PC-9 (cell line): ENCODE measurements around the gene GABRB3. TPM values are rescaled to one million over a fixed set of nuclear protein-coding genes. Genes with fewer than 3 reads are reported as not detected.

Source experiments
- BruUV-seq: library from RNA; stranded (reverse); fragments of 400-500 nt; replicated peaks from 2 replicates; lab custom pipeline; 2021; lab: Mats Ljungman, UMichigan
- CTCF ChIA-PET: fragments of 300-600 bp; sonication (Branson Sonifier 250); formaldehyde crosslinking; loops from one replicate; lab custom pipeline; 2022; ENCODE audit warnings: antibody characterized with exemption; lab: Charles Lee
- POLR2A ChIA-PET: fragments of 300-600 bp; sonication (Branson Sonifier 250); formaldehyde crosslinking; loops from one replicate; lab custom pipeline; 2022; ENCODE audit warnings: antibody characterized with exemption; ENCODE audit not compliant: unreplicated experiment; lab: Charles Lee
- DNase-seq, 2 experiments: peaks; one replicate each; pipeline versions ENCODE4 v3.0.0 to v3.0.0-alpha.2; 2015 to 2022; ENCODE audit warnings: mixed read lengths in 1 of 2
- H2AFZ ChIP-seq: fragments of 200-600 bp; sonication (generic); 2 replicates; pipeline ENCODE4 v1.8.1; 2017; ENCODE audit warnings: antibody characterized with exemption
- H3F3A ChIP-seq: fragments of 200-600 bp; sonication (generic); 2 replicates; pipeline ENCODE4 v1.8.1; 2017; ENCODE audit warnings: antibody characterized with exemption, mild to moderate bottlenecking, low read depth; ENCODE audit not compliant: insufficient read depth
- H3K27ac ChIP-seq: fragments of 200-600 bp; sonication (generic); 2 replicates; pipeline ENCODE4 v1.6.1; 2016; ENCODE audit warnings: mixed run types
- H3K27me3 ChIP-seq: fragments of 200-600 bp; sonication (generic); 2 replicates; pipeline ENCODE4 v1.6.1; 2016; ENCODE audit warnings: low read depth, mixed run types; ENCODE audit not compliant: insufficient read depth
- H3K36me3 ChIP-seq: fragments of 200-600 bp; sonication (generic); 2 replicates; pipeline ENCODE4 v1.6.1; 2016; ENCODE audit warnings: low read depth, mixed run types
- H3K4me1 ChIP-seq: fragments of 200-600 bp; sonication (generic); replicated peaks from 2 replicates; pipeline ENCODE4 v1.6.1; 2016; ENCODE audit warnings: mixed run types; ENCODE audit not compliant: insufficient read depth
- H3K4me2 ChIP-seq: fragments of 200-600 bp; sonication (generic); 2 replicates; pipeline ENCODE4 v1.6.1; 2017; ENCODE audit warnings: mixed run types
- H3K4me3 ChIP-seq: fragments of 200-600 bp; sonication (generic); 2 replicates; pipeline ENCODE4 v1.6.1; 2016; ENCODE audit warnings: mixed run types
- H3K79me2 ChIP-seq: fragments of 200-600 bp; sonication (generic); 2 replicates; pipeline ENCODE4 v1.6.1; 2017; ENCODE audit warnings: low read depth, mixed run types
- H3K9me2 ChIP-seq: fragments of 200-600 bp; sonication (generic); 2 replicates; pipeline ENCODE4 v1.8.1; 2017; ENCODE audit warnings: mild to moderate bottlenecking; ENCODE audit not compliant: insufficient read depth
- H3K9me3 ChIP-seq: fragments of 200-600 bp; sonication (generic); 2 replicates; pipeline ENCODE4 v1.8.1; 2016; ENCODE audit warnings: low read depth; ENCODE audit not compliant: insufficient read depth
- H4K20me1 ChIP-seq: fragments of 200-600 bp; sonication (generic); 2 replicates; pipeline ENCODE4 v1.8.1; 2017; ENCODE audit not compliant: insufficient read depth
- CTCF ChIP-seq: fragments of 200-600 bp; sonication (generic); conservative IDR thresholded peaks from 2 replicates; pipeline ENCODE4 v1.6.1; 2017; ENCODE audit warnings: mixed run types, antibody characterized with exemption, mild to moderate bottlenecking, moderate library complexity
- EZH2 ChIP-seq: fragments of 200-600 bp; sonication (generic); IDR thresholded peaks from 2 replicates; pipeline ENCODE4 v1.8.0; 2017; ENCODE audit warnings: antibody characterized with exemption, low read depth
- intact Hi-C: fragments of 100-400 bp; cut with micrococcal nuclease; formaldehyde crosslinking; loops from one replicate; pipeline ENCODE4 v1.10.0; 2022; ENCODE audit not compliant: unreplicated experiment
- total RNA-seq: library from RNA; stranded (reverse); gene quantifications from 2 replicates; pipeline ENCODE4 v1.2.3, GENCODE V29; 2021

The GABRB3 gene
- total RNA-seq, 1 experiment from 2014 or later = 6.3 TPM

- Histone ChIP-seq H3K4me1 (no peaks in the 10 kb centered on the region), H3K9me2 (no peaks in the 10 kb centered on the region), H3K27me3 (peaks cover 9% of the 10 kb centered on the region; the same call in 1 of the 2 replicates), H4K20me1 (no peaks in the 10 kb centered on the region), H3K9me3 (no peaks in the 10 kb centered on the region), H3K4me2 (no peak overlapping the region), H2AFZ (no peak overlapping the region), H3K36me3 (no peaks in the 10 kb centered on the region), H3K79me2 (no peaks in the 10 kb centered on the region), H3K27ac (no peak overlapping the region), H3K4me3 (no peak overlapping the region), H3F3A (no peaks in the 10 kb centered on the region)
- no peak for TF ChIP-seq EZH2
- no peak for TF ChIP-seq CTCF
- ChIA-PET CTCF (no interaction called here), POLR2A (no interaction called here)
- no TSS peak for BruUV-seq
- peak in 1 of 2 experiments; percentile 19 for DNase-seq
- intact Hi-C loops = no loop called here
These were observed 144.8 kb downstream of the GABRB3 start for GRCh38 chr15:26628071-26628470.

GRCh38 chr15:26624128-26624527, 148.7 kb downstream of the GABRB3 start:
- Histone ChIP-seq H3K9me3 (no peaks in the 10 kb centered on the region), H4K20me1 (no peaks in the 10 kb centered on the region)

GRCh38 chr15:26623071-26623470, 149.8 kb downstream of the GABRB3 start:
- no peaks in the 10 kb centered on the region for H3K4me1 ChIP-seq
- H3K9me2 ChIP-seq = no peaks in the 10 kb centered on the region
- no peak overlapping the region for H3K27ac ChIP-seq
- H3K9me3 ChIP-seq = no peaks in the 10 kb centered on the region
- no peak overlapping the region for H3K4me3 ChIP-seq
- H3K27me3 ChIP-seq = peaks cover 5% of the 10 kb centered on the region; the same call in 1 of the 2 replicates
- intact Hi-C loops = no loop called here
- no peak for DNase-seq
- no peaks in the 10 kb centered on the region for H3K79me2 ChIP-seq
- no peaks in the 10 kb centered on the region for H3K36me3 ChIP-seq
- no TSS peak for BruUV-seq
- ChIA-PET POLR2A (no interaction called here), CTCF (no interaction called here)
- H3F3A ChIP-seq = no peaks in the 10 kb centered on the region
- TF ChIP-seq CTCF (no peak), EZH2 (no peak)
- H3K4me2 ChIP-seq = no peak overlapping the region
- no peak overlapping the region for H2AFZ ChIP-seq
- no peaks in the 10 kb centered on the region for H4K20me1 ChIP-seq

More at GRCh38 chr15:26624128-26624527, 148.7 kb downstream of the GABRB3 start:
- H3K4me3 ChIP-seq = no peak overlapping the region
- H3F3A ChIP-seq = no peaks in the 10 kb centered on the region
- peaks cover 5% of the 10 kb centered on the region; the same call in 1 of the 2 replicates for H3K27me3 ChIP-seq
- no peak for TF ChIP-seq CTCF
- no peak for TF ChIP-seq EZH2
- ChIA-PET POLR2A (no interaction called here), CTCF (no interaction called here)
- intact Hi-C loops = no loop called here
- no peak overlapping the region for H3K27ac ChIP-seq
- H2AFZ ChIP-seq = no peak overlapping the region
- no peak for DNase-seq
- no peaks in the 10 kb centered on the region for H3K36me3 ChIP-seq
- no peaks in the 10 kb centered on the region for H3K9me2 ChIP-seq
- no TSS peak for BruUV-seq
- no peaks in the 10 kb centered on the region for H3K4me1 ChIP-seq
- no peak overlapping the region for H3K4me2 ChIP-seq
- no peaks in the 10 kb centered on the region for H3K79me2 ChIP-seq
